Umbilical cord (tissue), 2 donors: ENCODE measurements around the gene MMP17. TPM values are rescaled to one million over a fixed set of nuclear protein-coding genes. Genes with fewer than 3 reads are reported as not detected.
"Not testable (repeated sequence)": the region's sequence is repeated elsewhere in the genome, so short reads cannot be mapped to it uniquely, and the experiment has no call there.

Source experiments
- DNase-seq: peaks from one replicate; pipeline ENCODE4 v3.0.0-alpha.2; 2015; ENCODE audit warnings: low spot score
- total RNA-seq: library from RNA; depleted of rRNA; stranded (reverse); fragments of >200 nt; gene quantifications from one replicate; pipeline ENCODE4 v1.2.3, GENCODE V29; 2014; ENCODE audit warnings: low replicate concordance; ENCODE audit not compliant: insufficient read depth

The MMP17 gene
- total RNA-seq, 1 donor from 2014 or later, result not detected

- peak; percentile 32 for DNase-seq
These were observed 35.0 kb downstream of the MMP17 start for GRCh38 chr12:131862994-131863710.

- peak; percentile 71 for DNase-seq
These were observed 35.7 kb downstream of the MMP17 start for GRCh38 chr12:131863711-131864396.

DNA sequence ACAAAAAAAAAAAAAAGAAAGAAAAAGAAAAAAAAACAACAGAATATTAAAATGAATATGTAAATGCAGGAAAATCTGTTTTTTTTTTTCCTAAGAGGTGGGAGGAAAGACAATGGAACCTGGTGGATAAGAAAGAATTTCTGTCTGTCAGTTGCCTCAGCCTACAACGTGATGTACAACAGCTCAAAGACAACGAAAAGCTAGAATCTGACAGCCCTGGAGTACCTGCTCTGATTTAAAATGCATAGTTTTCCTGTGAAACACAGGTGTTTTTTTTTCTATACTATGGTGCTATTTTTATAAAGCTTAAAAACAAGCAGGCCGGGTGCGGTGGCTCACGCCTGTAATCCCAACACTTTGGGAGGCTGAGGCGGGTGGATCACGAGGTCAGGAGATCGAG, 36.3 kb downstream of the MMP17 start:
- DNase-seq, result peak; percentile 23

DNA sequence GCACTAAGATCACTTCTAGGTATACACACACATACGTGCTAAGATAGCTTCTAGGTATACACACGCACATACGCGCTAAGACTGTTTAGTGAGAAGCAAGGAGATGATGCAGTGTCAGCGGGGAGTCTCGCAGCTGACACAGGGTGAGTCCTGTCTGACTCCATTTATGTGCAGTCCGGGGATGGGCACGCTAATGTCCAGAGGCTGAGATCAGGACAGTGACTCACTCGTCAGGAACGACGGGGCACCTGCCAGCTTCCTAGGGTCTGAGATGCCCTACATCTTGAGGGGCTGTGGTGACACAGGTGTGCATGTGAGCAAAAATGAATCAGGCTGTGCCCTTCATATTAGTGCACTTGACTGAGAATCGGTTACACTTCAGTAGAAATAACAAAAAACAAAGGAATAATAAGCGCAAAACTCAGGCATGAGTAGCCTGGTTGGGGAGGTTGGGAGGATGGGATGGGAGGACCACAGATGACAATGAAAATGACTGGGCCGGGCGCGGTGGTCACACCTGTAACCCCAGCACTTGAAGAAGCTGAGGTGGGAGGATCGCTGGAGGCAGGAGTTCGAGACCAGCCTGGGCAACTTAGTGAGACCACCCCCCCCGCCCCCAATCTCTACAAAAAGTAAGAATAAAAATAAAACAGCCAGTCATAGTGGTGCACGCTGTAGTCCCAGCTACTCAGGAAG, 37.1 kb downstream of the MMP17 start:
- no peak for DNase-seq

DNA sequence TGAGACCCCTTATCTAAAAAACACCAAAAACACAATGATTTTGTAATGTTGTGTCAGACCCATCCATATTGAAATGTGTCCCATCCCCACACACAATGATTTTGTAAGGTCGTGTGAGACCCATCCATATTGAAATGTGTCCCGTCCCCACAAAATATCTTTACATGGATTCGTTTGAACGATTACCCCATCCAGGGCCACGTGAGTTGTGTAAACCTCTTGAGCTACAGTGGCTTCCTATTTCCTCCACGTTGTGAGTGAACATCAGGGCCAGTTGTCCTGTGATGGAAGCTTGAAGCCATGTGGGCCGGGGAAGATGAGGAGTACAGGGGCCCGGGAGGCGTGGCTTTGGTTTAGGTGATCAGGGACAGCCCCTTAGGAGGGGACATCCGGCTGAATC, 39.3 kb downstream of the MMP17 start:
- DNase-seq, result no peak

DNA sequence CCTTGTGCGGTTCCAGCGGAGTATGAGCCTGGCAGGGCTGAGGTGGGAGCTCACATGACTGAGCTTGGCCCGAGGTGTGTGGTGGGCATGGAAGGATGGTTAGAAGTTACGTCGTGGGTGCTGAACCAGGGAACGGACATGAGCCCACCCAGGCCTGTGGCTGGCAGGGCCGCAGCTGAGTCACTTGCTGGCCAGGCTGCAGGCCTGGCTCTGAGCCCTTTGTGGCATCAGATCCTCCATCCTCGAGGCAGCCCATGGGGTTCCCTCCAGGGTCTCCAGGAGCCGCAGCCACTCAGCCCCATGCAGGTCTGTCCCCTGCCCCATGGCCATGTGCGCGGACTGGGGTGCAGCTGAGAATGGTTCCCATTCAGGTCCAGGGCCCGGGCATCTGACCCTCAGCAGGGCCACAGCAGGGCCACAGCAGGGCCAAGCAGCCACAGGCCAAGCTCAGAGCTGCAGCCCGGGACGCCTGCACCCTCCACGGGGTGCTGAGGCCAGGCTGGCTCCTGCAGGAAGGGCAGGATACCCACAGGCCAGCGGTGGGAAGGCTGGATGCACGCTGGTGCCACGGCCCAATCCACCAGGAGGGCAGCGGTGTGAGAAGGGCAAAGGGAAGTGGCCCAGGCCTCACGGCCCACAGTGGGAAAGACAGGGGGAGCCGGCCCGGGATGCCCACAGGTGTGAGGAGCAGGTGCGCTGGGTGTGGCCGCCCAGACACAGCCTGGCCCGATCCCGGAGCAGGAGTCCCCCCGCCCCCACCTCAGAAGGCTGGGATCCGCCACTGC, 39.9 kb downstream of the MMP17 start:
- no peak for DNase-seq

DNA sequence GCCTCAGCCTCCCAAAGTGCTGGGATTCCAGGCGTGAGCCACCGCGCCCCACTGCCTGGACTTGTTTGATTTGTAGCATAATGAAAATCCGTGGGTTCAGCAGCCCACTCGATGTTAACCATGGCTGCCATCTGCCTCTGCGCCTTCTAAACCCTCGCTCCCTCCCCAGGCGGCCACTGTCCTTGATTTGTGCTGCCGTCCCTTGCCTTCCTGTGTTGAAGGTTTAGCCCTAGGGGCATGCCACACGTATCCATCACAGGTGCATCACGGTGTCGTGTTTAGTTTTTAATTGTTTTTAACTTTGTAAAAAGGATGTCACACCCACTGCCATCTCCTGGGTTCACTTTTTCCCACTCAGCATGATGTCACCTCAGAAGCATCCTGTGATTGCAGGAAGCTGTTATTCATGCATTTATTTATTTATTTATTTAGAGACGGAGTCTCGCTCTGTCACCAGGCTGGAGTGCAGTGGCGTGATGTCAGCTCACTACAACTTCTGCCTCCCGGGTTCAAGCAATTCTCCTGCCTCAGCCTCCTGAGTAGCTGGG, 41.8 kb downstream of the MMP17 start:
- peak; percentile 28 for DNase-seq

- DNase-seq, result no peak
These were observed 43.5 kb downstream of the MMP17 start for GRCh38 chr12:131871677-131872076.

DNA sequence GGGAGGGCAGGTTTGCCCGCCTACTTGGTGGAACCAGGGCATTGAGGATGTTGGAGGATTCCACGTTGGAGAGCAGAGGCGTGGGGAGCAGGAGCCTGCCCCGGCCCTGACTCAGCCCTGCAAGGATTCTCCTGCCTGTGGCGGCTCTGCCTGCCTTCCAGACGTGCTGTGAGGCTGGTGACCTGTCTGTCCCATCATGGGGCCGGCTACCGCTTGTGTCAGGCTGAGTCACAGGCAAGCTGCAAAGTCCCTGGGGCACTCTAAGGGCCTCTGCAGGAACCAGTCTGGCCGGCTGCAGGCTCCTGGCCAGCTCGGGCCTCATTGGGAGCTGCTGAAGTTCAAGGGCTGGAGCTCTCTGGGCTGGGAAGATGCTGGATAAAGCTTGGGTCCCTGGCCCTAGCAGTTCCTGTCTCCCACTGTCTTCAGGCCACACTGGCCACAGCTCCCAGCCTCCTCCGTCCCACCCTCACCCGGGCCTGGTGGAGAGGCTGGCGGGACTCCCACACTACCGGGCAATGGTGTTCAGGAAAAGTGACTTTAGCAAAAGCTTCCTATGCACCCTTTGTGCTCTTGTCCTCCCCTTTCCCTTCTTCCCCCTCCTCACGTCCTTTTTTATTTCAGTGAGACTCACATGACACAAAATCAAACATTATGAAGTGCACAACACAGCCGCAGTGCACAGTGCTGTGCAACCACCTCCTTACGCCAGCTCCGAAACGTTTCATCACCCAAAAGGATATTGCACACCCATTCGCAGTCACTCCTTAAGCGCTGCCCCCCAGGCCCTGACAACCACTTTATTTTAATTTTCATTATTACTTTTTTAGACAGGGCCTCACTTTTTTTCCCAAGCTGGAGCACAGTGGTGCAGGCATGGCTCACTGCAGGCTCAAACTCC, 44.2 kb downstream of the MMP17 start:
- peak; percentile 24 for DNase-seq

DNA sequence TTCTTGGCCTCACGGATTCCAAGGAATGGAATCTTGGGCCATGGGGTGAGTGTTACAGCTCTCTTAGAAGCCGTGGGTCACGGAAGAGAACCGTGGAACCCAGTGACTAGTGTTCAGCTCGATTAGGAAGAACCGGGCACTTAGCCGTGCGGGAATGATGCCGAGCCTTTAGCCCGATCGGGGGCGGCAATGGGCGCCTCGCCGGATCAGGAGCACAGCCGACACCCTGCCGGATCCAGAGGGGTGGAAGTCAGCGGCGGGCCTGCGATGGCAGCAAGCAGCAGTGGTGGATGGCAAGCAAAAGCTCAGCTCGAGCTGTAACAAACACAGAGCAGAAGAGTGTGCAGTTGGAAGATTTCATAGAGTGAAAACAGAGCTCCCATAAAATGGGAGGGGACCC, 45.1 kb downstream of the MMP17 start:
- no peak for DNase-seq

GRCh38 chr12:131874972-131875371, 46.8 kb downstream of the MMP17 start:
- not testable (repeated sequence) for DNase-seq

- DNase-seq, result peak; percentile 21
These were observed 49.0 kb downstream of the MMP17 start for GRCh38 chr12:131877216-131877615.

DNA sequence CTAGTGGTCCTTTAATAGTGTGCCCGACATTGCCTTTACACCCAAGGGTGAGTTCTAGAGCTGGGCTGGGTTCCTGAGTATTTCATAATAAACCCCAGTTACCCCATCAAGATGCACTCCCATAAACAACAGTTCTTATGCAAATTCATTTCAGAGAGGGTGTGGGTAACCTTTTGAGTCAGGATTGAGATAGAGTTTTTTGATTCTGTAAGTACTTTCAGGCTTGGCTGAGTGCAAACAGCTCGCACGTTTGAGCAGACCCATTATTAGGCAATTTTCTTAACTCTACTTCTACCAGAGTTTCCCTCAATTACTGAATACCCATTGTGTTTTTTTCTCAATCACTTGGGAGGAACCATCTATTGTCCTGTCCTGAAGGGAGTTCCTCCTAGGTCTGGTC, 50.2 kb downstream of the MMP17 start:
- not testable (repeated sequence) for DNase-seq

DNA sequence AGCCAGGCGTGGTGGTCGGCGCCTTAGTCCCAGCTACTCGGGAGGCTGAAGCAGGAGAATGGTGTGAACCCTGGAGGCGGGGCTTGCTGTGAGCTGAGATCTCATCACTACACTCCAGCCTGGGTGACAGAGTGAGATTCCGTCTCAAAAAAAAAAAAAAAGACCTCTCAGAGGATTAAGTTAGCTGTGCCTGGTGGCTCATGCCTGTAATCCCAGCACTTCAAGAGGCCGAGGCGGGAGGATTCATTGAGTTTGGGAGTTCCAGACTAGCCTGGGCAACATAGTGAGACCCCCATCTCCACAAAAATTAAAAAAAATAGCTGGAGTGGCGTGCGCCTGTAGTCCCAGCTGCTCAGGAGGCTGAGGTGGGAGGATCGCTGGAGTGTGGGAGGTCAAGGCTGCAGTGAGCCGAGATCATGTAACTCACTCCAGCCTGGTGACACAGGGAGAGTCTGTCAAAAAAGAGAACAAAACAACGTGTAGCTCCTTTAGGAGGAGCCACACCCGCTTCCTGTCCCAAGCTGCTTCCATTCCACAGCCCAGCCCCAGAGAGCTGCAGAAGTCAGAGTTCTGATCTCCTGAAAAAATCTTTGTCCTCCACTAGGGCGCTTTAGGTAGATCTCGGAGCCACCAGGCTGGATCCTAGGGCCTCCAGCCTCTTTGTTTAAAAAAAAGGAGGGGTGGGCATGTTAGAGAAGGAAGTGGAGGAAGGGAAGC, 54.8 kb downstream of the MMP17 start:
- no peak for DNase-seq

DNA sequence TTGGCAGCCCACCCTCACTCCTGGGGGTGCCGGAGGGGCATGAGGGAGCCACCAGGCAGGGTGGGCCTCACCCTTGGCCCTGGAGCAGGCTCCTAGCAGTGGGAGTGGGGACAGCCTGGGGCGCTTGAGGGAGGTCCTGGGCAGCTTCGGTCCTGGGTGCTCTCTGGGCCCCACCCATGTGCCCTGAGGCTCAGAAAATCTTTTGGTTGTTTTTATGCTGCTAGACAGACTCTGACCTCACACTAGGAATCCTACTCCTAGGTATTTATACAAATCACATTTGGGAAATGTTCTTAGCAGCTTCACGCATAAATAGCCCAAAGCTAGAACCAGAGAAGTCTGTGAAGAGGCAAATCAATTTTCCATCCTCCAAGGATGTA, 55.3 kb downstream of the MMP17 start:
- no peak for DNase-seq

DNA sequence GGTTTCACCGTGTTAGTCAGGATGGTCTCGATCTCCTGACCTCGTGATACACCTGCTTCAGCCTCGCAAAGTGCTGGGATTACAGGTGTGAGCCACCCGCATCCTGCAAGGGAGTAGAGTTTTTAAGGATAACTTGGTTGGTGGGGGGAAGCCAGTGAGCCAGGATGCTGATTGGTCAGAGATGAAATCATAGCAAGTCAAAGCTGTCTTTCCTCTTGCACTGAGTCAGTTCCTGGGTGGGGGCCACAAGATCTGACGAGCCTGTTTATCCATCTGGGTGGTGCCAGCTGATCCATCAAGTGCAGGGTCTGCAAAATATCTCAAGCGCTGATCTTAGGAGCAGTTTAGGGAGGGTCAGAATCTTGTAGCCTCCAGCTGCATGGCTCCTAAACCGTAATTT, 56.9 kb downstream of the MMP17 start:
- not testable (repeated sequence) for DNase-seq

DNA sequence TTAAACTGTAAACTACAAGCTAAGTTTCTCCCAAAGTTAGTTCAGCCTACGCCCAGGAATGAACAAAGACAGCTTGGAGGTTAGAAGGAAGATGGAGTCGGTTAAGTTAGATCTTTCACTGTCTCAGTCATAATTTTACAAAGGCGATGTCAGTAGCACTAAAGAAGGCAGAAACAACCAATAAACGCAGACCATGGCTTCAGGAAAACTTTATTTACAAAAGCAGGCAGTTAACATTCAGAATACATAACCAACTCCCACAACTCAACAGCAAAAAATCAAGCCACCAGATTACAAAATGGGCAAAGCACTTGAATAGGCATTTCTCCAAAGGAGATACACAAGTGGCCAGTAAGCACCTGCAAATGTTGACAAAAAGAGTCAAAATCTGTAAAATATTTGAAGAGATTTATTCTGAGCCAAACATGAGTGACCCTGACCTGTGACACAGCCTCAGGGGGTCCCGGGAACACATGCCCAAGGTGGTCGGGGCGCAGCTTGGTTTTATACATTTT, 57.4 kb downstream of the MMP17 start:
- no peak for DNase-seq

DNA sequence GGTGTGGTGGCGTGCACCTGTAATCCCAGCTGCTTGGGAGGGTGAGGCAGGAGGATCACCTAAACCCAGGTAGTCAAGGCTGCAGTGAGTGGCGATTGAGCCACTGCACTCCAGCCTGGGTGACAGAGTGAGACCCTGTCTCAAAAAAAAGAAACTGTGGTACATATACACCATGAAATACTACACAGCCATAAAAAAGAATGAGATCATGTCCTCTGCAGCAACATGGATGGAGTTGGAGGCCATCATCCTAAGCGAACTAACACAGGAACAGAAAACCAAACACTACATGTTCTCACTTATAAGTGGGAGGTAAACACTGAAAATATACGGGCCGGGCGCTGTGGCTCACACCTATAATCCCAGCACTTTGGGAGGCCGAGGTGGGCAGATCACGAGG, 63.5 kb downstream of the MMP17 start:
- not testable (repeated sequence) for DNase-seq

GRCh38 chr12:131892711-131893604, 64.8 kb downstream of the MMP17 start:
- DNase-seq, result no peak
